NB4 (cell line): ENCODE measurements around the gene CAPN3.

ENCODE experiments used
- DNase-seq: peaks from one replicate; pipeline ENCODE4 v3.0.0; 2010; ENCODE audit warnings: low read depth
- H3K4me3 ChIP-seq: one replicate; pipeline ENCODE4 v1.5.1; 2011; ENCODE audit warnings: mild to moderate bottlenecking, low read depth, low read length, moderate library complexity
- CTCF ChIP-seq: IDR thresholded peaks from one replicate; pipeline ENCODE4 v1.5.1; 2012; ENCODE audit warnings: low read depth, low read length
- MAX ChIP-seq: IDR thresholded peaks from 2 replicates; pipeline ENCODE4 v1.6.1; 2011; ENCODE audit warnings: low read depth, low read length
- MYC ChIP-seq: IDR thresholded peaks from 2 replicates; pipeline ENCODE4 v1.6.1; 2011; ENCODE audit warnings: low read depth, low read length
- POLR2A ChIP-seq: IDR thresholded peaks from 2 replicates; pipeline ENCODE4 v1.6.1; 2011; ENCODE audit warnings: mild to moderate bottlenecking; ENCODE audit not compliant: insufficient read length; ENCODE audit errors: extremely low read depth

The CAPN3 gene

GRCh38 chr15:42444415-42445063, 85.2 kb downstream of the CAPN3 start:
- H3K4me3 ChIP-seq: no peak overlapping the region
- TF ChIP-seq MYC (no peak), POLR2A (no peak), MAX (no peak), CTCF (no peak)
- DNase-seq: no peak

GRCh38 chr15:42445551-42445950, 86.2 kb downstream of the CAPN3 start:
- H3K4me3 ChIP-seq: no peak overlapping the region
- TF ChIP-seq POLR2A: no peak
- TF ChIP-seq CTCF: no peak
- TF ChIP-seq MYC: no peak
- TF ChIP-seq MAX: no peak
- no peak for DNase-seq

- TF ChIP-seq CTCF (no peak), MAX (no peak), MYC (no peak), POLR2A (no peak)
- H3K4me3 ChIP-seq: no peak overlapping the region
- DNase-seq: no peak
These were observed 88.3 kb downstream of the CAPN3 start for GRCh38 chr15:42447599-42447998.

- no peak for TF ChIP-seq CTCF
- no peak for TF ChIP-seq MAX
- TF ChIP-seq POLR2A: no peak
- no peak for TF ChIP-seq MYC
- no peak overlapping the region for H3K4me3 ChIP-seq
- no peak for DNase-seq
These were observed 89.0 kb downstream of the CAPN3 start for GRCh38 chr15:42448281-42448680.

GRCh38 chr15:42449770-42450424, 90.6 kb downstream of the CAPN3 start:
- no peak for DNase-seq
- no peak for TF ChIP-seq MAX
- no peak for TF ChIP-seq MYC
- TF ChIP-seq POLR2A: no peak
- TF ChIP-seq CTCF: no peak
- H3K4me3 ChIP-seq: no peak overlapping the region
